Measurements from ENCODE around the gene CPXM1. TPM values are rescaled to one million over a fixed set of nuclear protein-coding genes. Genes with fewer than 3 reads are reported as not detected.
"Not testable (repeated sequence)": the region's sequence is repeated elsewhere in the genome, so short reads cannot be mapped to it uniquely, and the experiment has no call there.

Gene CPXM1
- polyA plus RNA-seq (ENCODE audit: insufficient read length in 4 of 4) = 100 to 1,000 TPM; 238 to 306 (median 269) TPM

DNA sequence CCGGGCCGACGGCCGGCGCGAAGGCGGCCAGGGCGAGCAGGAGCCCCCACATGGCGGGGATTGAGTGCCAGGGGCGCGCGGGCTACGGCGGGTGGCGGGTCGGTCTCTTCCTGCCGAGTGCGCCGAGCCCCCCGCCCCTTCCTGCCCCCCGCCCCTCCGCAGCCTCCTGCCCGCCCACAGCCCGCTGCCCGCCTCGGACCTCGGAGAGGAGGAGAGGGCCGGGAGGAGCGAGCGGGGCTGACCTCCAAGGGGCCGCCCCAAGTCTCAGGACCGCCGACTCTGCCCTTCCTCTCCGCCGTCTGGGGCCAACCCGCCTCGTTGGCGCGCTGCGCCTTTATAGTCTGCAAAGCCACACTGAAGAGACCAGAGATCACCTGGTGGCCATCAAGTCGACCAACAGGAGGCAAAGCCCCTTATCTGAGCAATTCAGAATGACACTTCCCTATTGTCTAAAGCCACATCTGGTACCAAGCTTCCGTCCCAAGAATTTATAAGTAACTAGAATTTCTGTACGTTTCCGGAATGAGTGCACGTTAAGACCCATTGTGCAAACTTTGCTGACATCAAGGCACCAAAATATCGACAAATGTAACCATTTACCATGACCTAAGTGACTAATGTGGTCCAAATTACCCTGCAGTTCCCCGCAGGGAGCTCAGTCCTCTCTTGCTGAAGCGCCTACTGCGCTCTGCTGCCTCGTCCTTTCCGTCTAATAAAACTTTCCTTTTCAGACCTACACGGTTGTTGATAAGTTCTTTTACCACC is at the start of gene CPXM1:
CPXM1 (minus strand) TSS at position 107 of the 765 bp plus-strand sequence; CDS start at position 52, 55 bp downstream.
- DNase-seq (ENCODE audit: low read depth in 4 of 4, low spot score in 2 of 4) = no peak

DNA sequence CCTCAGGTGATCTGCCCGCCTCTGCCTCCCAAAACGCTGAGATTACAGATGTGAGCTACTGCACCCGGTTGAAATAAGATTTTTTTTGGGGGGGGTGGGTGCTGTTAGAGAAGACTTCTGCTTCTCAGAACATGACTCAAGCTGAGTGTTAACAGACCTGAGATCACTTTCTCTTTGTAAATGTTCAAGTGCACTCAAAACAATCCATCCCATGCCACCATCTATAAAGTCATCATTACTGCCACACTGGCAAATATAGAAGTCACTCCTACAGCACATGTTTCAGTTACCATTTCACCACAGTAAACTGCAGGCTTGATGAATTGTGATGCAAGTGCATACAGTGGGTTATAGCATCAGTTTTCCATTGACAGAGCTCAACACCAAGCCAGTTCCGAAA is 49.1 kb upstream of the CPXM1 start:
- DNase-seq (ENCODE audit: low read depth in 4 of 4, low spot score in 2 of 4) = no peak

DNA sequence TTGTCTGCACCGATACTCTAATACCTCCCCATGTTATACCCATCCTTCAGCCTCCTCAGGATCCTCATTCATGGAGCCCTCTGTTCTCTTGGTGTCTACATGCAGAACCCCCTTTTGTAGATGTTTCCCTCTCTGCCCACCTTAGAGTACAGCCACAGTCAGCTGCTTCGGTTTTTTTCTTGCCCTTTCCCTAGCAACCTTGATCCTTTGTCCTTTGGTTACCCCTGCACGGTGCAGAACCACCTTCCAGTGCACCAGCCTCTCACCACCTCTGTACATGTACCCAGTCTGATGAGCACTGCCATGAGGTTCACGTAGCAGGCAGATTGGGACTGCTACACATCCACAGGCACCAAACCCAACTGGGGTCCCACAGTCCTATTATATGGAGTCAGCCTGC is 47.4 kb upstream of the CPXM1 start:
- DNase-seq (ENCODE audit: low read depth in 4 of 4, low spot score in 2 of 4) = no peak

DNA sequence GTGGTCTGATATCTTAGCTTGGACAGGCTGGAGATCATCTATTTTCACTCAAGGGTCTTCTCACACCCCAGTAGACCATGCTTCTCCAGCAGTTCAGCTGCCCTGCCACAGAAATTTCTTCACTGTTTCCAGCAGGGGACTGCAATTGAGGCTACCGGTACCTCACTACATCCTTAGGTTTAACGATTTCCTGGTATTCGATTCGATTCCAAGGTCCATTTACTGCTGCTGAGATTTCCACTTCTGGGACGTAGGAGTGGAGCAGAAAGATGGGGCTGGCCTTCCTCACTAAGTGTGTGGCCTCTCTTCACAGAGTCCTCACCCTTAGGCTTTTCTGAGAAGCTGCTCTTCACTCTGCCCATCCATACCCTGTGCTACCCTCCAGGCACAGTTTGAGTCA is 46.3 kb upstream of the CPXM1 start:
- no peak for DNase-seq (ENCODE audit: low read depth in 4 of 4, low spot score in 2 of 4)

DNA sequence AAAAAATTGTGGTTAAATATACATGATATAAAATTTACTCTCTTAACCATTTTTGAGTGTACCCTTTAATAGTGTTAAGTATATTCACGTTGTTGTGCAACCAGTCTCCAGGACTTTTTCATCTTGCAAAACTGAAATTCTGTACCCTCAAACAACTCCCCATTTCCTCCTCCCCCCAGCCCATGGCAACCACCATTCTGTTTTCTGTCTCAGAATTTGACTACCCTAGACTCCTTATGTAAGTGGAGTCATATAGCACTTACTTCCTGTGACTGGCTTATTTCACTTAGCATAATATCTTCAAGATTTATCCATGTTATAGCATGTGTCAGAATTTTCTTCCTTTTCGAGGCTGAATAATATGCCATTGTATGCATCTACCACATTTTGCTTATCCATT is 45.2 kb upstream of the CPXM1 start:
- no peak for DNase-seq (ENCODE audit: low read depth in 4 of 4, low spot score in 2 of 4)

DNA sequence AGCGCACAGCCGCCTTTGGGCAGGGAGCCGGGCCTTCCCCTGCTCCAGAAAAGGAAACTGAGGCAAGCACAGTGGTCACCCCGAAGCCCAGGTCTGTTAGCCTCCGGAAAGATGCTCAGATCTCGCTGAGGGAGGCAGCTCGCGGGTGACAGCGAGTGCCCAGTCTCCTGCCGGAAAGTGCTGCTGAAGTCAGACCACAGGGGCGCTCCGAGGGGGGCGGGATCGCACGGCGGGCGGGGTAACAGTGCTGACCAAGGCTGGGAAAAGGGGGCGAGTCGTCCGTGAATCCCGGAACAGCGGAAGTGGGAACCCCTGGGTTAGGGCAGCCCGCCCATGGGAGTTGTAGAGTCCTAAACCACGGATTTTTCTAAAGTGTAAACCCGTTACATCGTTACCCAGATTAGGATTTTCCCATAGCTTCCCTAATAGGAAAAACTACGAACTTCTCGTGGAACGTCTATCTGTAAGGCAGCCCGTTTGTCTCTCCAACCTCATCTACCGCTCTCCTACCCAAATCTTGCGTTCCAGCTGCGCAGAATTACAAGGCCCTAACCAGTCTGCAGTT is 40.6 kb upstream of the CPXM1 start:
- no peak for DNase-seq (ENCODE audit: low read depth in 4 of 4, low spot score in 2 of 4)

DNA sequence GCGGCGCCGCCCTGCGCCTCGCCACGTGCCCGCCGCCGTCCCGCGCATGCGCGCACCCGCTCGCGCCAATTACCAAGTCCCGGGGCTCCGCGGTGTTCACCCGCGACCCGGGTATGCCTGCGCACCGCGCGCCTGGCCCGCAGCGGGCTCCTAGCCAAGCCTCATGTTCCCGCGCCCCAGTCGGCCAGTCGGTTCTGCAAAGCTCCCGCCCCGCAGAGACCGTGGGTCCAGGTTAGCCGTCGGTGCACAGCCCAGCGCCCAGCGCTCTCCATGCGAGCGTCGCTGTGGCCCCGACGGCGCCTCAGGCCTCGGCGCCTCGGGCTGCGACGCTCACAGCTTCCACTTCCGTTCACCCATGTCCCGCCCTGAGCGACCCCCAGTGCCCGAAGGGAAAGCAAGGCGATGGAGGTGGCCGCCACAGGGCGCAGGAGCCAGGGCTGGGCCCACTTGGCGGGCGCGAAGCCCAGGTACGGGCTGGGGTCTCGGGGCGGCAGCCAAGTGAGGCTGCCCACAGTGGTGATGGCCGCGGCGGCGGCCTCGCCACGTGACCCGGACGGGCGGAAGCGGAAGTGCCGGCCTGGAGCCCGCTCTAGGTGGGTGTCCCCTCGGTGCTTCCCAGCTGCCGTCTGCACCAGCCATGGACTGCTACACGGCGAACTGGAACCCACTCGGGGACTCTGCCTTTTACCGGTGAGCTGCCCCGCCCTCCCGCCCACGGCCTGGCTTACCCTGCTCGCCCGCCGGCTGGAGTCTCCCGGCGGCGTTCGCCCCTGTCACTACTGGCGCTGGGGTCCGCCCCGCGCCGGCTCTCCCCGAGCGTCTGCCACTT is 39.9 kb upstream of the CPXM1 start, which contains the start of the genes PCED1A and VPS16:
PCED1A (minus strand) TSS at position 518 of the 829 bp plus-strand sequence. CDS start 743 bp downstream, outside the sequence.
VPS16 (plus strand) TSS at position 608 of the 829 bp plus-strand sequence; CDS start at position 638, 30 bp downstream.
- DNase-seq (ENCODE audit: low read depth in 4 of 4, low spot score in 2 of 4) = peak in 3 of 4 donors; percentile 70 to 75 (median 75)

DNA sequence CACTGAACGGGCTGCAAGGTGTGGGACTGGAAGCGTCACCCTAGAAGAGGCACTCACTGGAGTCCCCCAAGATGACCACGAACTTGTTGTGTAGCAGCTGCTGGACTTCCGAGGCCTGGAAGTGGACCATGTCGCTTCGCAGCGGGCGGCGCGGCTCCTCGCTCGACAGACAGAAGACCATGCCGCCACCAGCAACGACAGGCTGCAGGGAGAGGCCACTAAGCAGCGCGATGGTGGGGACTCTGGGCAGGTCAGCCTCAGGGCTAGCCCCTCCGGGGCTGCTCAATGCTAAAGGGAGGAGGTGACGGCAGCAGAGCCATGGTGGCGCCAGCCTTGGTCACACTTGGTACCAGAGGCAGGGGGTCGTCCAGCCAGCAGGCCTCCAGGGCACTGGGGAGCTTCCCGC is 39.3 kb upstream of the CPXM1 start:
- no peak for DNase-seq (ENCODE audit: low read depth in 4 of 4, low spot score in 2 of 4)

DNA sequence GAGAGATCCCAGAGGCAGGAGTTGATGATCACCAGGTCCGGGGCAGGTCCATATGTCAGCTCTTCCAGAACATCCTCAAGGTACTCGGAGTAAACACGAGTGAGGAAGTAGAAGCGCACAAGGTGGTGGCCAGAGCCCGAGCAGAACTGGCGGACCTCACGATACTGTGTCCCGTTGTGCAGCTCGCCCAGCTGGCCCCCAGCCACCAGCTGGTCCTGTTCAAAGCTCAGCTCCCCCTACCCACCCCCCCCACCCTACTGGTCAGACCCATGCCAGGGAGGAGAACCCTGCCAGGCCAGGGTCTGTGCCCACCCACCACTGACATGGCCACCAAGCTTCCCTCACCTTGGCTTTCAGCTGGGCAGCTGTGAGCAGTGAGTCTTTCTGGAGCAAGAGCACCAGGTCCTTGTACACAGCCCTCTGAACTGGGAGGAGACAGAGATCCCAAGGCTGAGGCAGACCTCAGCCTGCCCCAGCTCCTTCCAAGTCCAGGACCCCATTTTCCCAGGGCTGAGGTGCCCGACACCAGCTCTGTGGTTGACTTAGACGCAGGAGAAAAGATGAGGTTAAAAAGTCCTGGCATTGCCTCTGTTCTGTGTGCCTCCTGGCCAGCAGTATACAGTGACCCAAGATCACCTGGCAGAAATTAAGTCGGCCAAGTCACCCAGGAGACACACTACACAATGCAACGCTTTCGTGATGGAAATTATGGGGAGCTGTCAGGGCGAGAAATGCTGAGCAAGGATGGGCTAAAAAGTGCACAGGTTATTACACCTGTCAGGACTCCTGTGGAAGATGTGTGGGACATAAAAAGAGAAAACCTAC is 38.6 kb upstream of the CPXM1 start:
- DNase-seq (ENCODE audit: low read depth in 4 of 4, low spot score in 2 of 4) = no peak

DNA sequence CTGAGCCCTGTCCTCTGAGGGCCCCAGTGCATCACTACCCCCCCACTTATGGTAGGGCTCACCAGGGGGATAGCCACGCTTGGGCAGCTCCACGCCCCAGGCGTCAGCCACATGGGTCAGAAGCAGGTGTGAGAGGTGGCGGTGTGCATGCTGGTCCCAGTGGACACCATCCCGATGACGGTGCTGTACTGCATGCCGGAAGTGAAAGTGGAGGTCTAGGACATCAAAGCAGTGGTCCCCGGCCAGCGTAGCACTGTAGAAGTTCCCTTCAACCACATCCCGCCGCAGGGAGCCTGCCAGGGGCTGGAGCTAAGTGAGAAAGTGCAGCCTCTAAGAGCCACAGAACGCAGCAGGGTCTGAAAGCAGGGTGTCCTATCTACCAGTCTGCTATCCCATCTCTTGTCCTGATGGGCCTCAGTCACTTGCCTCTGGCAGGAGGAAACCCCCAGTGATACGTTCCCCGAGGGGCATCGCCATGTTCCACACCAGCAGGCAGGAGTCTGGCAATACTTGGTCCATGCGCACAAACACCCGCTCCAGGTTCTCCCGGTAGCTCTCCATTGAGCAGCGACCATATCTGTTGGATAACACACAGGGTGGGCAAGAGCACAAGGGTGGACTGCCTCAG is 37.9 kb upstream of the CPXM1 start:
- DNase-seq (ENCODE audit: low read depth in 4 of 4, low spot score in 2 of 4) = no peak

DNA sequence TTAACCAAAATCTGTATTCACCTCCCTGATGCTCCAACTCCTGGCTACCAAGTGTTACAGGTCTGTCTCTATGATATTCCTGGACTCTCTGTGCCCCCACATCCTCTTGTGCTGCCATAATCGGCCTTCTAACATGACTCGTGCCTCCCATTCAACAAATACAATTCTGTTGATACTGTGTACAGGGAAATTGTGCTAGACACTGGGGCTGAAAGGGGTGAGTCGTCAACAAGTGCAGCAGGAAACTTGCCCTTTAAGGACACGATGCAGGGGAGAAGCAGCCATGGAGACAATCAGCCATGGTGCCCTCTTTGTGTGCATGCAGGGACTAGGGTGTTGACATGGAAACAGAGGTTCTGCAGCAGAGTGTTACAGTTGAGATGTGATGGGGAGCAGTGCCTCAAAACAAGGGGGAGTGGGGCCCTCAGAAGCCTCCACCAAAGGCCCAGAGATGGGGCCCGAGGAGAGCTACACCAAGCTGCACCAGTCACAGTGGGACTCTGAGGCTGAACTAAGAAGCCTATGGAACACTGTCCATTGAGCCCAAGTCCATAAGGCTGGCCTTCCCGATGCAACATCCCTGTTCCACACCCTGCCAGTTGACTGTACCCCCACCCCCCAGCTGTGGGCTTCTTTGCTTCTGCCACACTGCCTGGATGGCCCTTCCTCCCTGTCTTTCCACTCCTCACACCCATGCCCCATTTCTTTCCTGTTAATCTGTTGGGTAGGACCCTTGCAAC is 37.0 kb upstream of the CPXM1 start:
- no peak for DNase-seq (ENCODE audit: low read depth in 4 of 4, low spot score in 2 of 4)

DNA sequence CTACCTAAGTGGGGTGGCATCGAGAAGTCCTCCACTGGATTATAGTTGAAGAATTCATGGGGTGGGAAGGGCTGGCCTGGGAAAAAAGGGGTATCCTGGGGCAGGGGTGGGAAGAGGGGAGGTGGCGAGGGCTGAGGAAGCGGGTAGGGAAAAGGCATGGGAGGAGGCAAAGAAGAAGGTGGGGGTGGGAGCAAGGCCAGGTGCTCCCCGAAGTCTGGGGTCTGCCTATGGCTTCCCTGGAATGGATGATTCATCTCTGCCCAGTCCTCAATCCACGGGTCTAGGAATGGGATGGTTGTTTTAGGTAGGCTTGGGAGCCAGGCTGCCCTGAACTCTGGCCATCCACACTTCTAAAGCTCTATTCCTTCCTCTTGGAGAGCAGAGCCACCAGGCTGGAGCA is 35.6 kb upstream of the CPXM1 start:
- DNase-seq (ENCODE audit: low read depth in 4 of 4, low spot score in 2 of 4) = no peak

DNA sequence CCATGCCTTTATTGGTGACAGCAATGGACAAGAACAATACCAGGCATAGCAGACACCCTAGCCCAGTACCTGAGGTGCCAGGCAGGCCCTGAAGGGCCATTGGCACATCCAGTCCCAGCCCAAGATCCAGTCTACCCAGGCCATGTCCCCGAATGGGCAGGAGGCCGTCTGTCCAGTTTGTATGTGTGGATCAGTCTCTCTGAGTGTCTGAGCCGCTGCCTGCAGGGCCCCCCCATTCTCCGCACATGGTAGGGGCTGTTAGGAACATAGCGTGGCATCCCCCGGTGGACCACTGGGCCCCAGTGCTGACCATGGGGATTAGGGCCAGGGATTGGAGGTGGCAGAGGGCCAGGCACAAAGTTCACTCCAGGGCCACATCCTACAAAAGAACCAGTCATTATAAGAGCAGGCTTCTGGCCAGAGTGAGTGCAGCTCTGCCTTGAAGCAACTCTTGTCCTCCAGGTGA is 34.9 kb upstream of the CPXM1 start:
- DNase-seq (ENCODE audit: low read depth in 4 of 4, low spot score in 2 of 4) = no peak

DNA sequence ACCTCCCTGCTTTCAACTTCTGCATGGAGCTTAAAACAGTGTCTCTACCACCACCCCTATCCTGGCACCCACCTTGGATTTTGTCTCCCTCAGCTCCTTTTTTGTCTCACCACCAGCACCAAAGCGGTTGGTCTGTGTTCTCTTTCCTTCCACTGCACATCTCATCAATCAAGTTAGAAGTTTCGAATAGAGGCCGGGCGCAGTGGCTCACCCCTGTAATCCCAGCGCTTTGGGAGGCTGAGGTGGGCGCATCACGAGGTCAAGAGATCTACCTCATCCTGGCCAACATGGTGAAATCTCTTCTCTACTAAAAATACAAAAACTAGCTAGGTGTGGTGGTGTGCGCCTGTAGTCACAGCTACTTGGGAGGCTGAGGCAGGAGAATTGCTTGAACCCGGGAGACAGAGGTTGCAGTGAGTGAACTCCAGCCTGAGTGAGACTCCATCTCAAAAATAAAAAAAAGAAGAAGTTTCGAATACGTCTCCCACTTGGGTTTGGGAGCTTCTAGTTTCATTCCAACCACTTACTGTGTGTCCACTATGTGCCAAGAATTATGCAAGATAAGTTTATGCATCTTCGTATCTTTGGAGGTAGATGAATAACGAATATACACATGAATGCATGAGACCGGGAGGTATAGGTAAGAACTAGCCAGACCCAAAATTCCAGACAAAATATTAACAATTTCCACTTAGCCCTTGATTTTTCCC is 34.1 kb upstream of the CPXM1 start:
- no peak for DNase-seq (ENCODE audit: low read depth in 4 of 4, low spot score in 2 of 4)

DNA sequence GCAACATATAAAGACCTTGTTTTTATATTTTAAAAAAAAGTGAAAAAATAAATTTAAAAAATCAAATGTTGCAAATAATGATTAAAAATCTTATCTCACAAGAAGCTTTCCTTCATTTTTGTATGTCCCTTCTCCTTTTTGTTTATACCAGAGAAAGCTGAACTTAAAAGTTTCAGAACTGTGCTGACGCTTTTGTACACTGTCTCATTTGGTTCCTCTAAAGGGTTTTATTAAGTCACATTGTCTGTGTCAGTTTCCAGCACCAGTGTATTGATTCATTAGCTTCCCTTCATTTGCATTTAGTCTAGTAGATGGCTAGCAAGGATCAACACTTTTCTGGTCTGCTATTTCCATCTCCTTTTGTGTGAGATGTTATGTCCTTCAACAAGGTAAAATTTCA is 33.3 kb upstream of the CPXM1 start:
- no peak for DNase-seq (ENCODE audit: low read depth in 4 of 4, low spot score in 2 of 4)

DNA sequence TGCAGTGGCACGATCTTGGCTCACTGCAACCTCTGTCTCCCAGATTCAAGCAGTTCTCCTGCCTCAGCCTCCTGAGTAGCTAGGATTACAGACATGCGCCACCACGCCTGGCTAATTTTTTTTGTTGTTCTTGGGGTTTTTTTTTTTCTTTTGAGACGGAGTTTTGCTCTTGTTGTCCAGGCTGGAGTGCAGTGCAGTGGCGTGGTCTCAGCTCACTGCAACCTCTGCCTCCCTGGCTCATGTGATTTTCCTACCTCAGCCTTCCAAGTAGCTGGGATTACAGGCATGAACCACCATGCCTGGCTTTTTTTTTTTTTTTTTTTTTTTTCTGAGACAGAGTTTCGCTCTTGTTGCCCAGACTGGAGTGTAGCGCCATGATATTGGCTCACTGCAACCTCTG is 30.8 kb upstream of the CPXM1 start:
- not testable (repeated sequence) for DNase-seq (ENCODE audit: low read depth in 4 of 4, low spot score in 2 of 4)

DNA sequence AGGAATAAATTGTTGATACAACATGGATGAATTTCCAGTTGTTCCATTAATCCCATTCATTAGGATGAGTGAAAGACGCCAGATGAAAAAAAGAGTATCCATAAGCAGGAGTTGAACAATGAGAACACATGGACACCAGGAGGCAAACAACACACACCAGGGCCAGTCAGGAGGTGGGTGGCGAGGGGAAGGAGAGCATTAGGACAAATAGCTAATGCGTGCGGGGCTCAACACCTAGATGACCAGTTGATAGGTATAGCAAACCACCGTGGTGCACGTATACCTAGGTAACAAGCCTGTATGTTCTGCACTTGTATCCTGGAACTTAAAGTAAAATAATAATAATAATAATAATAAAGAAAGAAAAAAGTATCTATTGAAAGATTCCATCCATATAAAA is 28.9 kb upstream of the CPXM1 start:
- no peak for DNase-seq (ENCODE audit: low read depth in 4 of 4, low spot score in 2 of 4)

DNA sequence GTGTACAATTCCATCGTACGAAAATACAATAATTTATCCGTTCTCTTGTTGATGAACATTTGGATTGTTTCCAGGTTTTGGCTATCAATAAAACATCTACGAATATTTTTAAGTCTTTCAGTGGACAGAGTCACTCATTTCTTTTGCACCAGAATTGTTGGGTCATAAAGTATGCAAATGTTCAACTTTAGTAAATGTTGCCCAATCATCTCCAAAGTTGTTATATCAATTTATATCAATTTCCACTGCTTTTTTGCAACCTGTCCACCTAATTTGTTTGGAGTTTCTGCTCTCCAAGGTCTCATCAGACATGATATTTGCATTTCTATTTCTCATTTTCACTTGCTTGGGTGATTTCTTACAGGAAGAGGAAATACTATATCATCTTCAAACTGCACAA is 26.2 kb upstream of the CPXM1 start:
- DNase-seq (ENCODE audit: low read depth in 4 of 4, low spot score in 2 of 4) = no peak
